Measurements from ENCODE around the gene PRRC2A.

PRRC2A gene

GRCh38 chr6:31683591-31683990 is 63.1 kb downstream of the PRRC2A start:
- peaks cover 0 to 23% (median 20%) of the 10 kb centered on the region in 5 donors for H3K4me1 ChIP-seq (ENCODE audit: control insufficient read depth in 5 of 5, insufficient read depth in 5 of 5, low read length in 5 of 5)
- H3K9me3 ChIP-seq (ENCODE audit: control insufficient read depth in 5 of 5, low read length in 5 of 5) = no peaks in the 10 kb centered on the region
- H3K36me3 ChIP-seq (ENCODE audit: control insufficient read depth in 5 of 5, insufficient read depth in 5 of 5, low read length in 5 of 5) = peaks cover 0 to 38% (median 35%) of the 10 kb centered on the region in 5 donors
- H3K9ac ChIP-seq (ENCODE audit: low read length in 5 of 5) = no peak overlapping the region
- H3K27ac ChIP-seq (ENCODE audit: low read depth, low read length) = no peak overlapping the region
- no peaks in the 10 kb centered on the region for H3K27me3 ChIP-seq (ENCODE audit: control insufficient read depth in 5 of 5, insufficient read depth in 4 of 5, low read length in 5 of 5)
- H3K4me3 ChIP-seq (ENCODE audit: low read depth in 1 of 5, low read length in 5 of 5) = no peak overlapping the region

GRCh38 chr6:31686483-31686882 is 66.0 kb downstream of the PRRC2A start:
- Histone ChIP-seq H3K9me3 (ENCODE audit: control insufficient read depth in 5 of 5, low read length in 5 of 5) (no peaks in the 10 kb centered on the region), H3K27me3 (ENCODE audit: control insufficient read depth in 5 of 5, insufficient read depth in 4 of 5, low read length in 5 of 5) (no peaks in the 10 kb centered on the region), H3K9ac (ENCODE audit: low read length in 5 of 5) (no peak overlapping the region), H3K36me3 (ENCODE audit: control insufficient read depth in 5 of 5, insufficient read depth in 5 of 5, low read length in 5 of 5) (peaks cover 0 to 67% (median 63%) of the 10 kb centered on the region in 5 donors), H3K4me1 (ENCODE audit: control insufficient read depth in 5 of 5, insufficient read depth in 5 of 5, low read length in 5 of 5) (peaks cover 0 to 9% (median 6%) of the 10 kb centered on the region in 5 donors), H3K4me3 (ENCODE audit: low read depth in 1 of 5, low read length in 5 of 5) (no peak overlapping the region), H3K27ac (ENCODE audit: low read depth, low read length) (no peak overlapping the region)

GRCh38 chr6:31687321-31687720 is 66.8 kb downstream of the PRRC2A start:
- peaks cover 3 to 75% (median 71%) of the 10 kb centered on the region in 5 donors for H3K36me3 ChIP-seq (ENCODE audit: control insufficient read depth in 5 of 5, insufficient read depth in 5 of 5, low read length in 5 of 5)
- no peaks in the 10 kb centered on the region for H3K9me3 ChIP-seq (ENCODE audit: control insufficient read depth in 5 of 5, low read length in 5 of 5)
- H3K9ac ChIP-seq (ENCODE audit: low read length in 5 of 5) = no peak overlapping the region
- H3K4me1 ChIP-seq (ENCODE audit: control insufficient read depth in 5 of 5, insufficient read depth in 5 of 5, low read length in 5 of 5) = peaks cover 0 to 4% (median 3%) of the 10 kb centered on the region in 5 donors
- H3K27ac ChIP-seq (ENCODE audit: low read depth, low read length) = no peak overlapping the region
- no peaks in the 10 kb centered on the region for H3K27me3 ChIP-seq (ENCODE audit: control insufficient read depth in 5 of 5, insufficient read depth in 4 of 5, low read length in 5 of 5)
- no peak overlapping the region for H3K4me3 ChIP-seq (ENCODE audit: low read depth in 1 of 5, low read length in 5 of 5)

Data from subcutaneous abdominal adipose tissue (tissue), 5 donors.